NCI-H446 treated with DMSO at 0.1 percent for 48 hours (cell line): ENCODE measurements around the gene IRX4.

ENCODE experiments used
- DNase-seq: peaks from one replicate; lab custom pipeline; 2025; lab: John Stamatoyannopoulos, UW

Gene IRX4

GRCh38 chr5:1882337-1883119, at the start of gene IRX4:
Gene IRX4 (minus strand): TSS chr5:1882925. CDS start chr5:1882647, 278 bp downstream.
- no peak for DNase-seq

- DNase-seq, result no peak
Measured at GRCh38 chr5:1931604-1932231, 49.0 kb upstream of the IRX4 start.

GRCh38 chr5:1930880-1931603, 48.3 kb upstream of the IRX4 start:
- no peak for DNase-seq

- DNase-seq, result no peak
Measured at GRCh38 chr5:1930501-1930879, 47.8 kb upstream of the IRX4 start.

- DNase-seq, result no peak
Measured at GRCh38 chr5:1929108-1929991, 46.6 kb upstream of the IRX4 start.

GRCh38 chr5:1926471-1927341, 44.0 kb upstream of the IRX4 start:
- no peak for DNase-seq

- no peak for DNase-seq
Measured at GRCh38 chr5:1926071-1926440, 43.3 kb upstream of the IRX4 start.

- no peak for DNase-seq
Measured at GRCh38 chr5:1925111-1926070, 42.7 kb upstream of the IRX4 start.

GRCh38 chr5:1923766-1924165, 41.0 kb upstream of the IRX4 start:
- DNase-seq, result no peak

GRCh38 chr5:1923341-1923740, 40.6 kb upstream of the IRX4 start:
- DNase-seq, result no peak

- no peak for DNase-seq
Measured at GRCh38 chr5:1921711-1922110, 39.0 kb upstream of the IRX4 start.

GRCh38 chr5:1919750-1920149, 37.0 kb upstream of the IRX4 start:
- no peak for DNase-seq

- DNase-seq, result no peak
Measured at GRCh38 chr5:1919209-1919566, 36.5 kb upstream of the IRX4 start.

- DNase-seq, result no peak
Measured at GRCh38 chr5:1918488-1919208, 35.9 kb upstream of the IRX4 start.

- DNase-seq, result no peak
Measured at GRCh38 chr5:1917830-1918487, 35.2 kb upstream of the IRX4 start.

- DNase-seq, result no peak
Measured at GRCh38 chr5:1916041-1917001, 33.6 kb upstream of the IRX4 start.

- DNase-seq, result no peak
Measured at GRCh38 chr5:1915316-1915715, 32.6 kb upstream of the IRX4 start.

- no peak for DNase-seq
Measured at GRCh38 chr5:1914471-1914870, 31.7 kb upstream of the IRX4 start.
